IPS DF 4.7 (cell line): ENCODE measurements around the gene VPS37D.
"Not testable (repeated sequence)": the region's sequence is repeated elsewhere in the genome, so short reads cannot be mapped to it uniquely, and the experiment has no call there.

Experiments used
- DNase-seq: peaks from one replicate; pipeline ENCODE4 v3.0.0-alpha.2; 2013; ENCODE audit warnings: low spot score; ENCODE audit errors: extremely low read depth

VPS37D gene

DNA sequence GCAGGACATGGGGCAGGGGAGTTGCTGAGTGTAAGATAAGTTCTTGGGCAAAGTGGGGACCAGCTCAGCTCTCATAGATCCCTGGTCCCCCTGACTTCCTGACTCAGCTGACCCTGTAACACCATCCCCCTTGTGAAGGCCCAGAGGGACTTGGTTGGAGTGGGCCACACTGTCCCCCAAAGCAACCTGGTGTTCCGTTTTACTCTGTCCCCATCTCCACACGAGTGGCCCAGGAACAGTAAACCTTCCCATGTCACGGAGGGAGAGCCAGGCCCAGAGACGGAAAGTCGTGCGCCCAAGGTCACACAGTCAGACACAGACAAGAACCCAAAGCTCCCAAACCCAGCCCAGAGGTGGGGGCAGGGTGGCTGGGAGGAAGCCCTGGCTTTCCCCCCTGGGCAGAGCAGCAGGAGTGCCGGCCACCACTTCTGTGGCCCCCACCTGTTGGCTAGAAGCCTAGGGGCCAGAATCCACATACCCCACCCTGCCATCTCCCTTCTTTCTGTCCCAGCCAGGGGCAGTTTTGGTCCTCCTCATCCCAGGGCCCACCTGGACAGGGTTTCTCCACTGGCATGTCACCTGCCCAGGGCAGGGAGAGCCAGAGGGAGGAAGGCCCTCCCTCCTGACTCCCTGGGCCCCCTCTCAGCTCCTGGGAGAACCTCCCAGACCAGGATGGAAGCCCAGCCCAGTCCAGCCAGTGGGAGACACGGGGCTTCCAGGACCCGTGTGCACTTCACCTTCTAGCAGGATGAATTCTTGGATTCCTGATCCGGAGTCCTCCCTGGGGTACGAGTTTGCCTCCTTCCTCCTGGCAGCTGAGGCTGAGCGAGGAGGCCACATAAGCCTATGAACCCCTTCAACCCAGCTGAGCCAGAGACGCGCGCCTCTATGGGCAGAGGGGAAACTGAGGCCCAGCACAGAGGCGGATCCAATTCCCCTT, 20.6 kb upstream of the VPS37D start:
- DNase-seq = no peak

DNA sequence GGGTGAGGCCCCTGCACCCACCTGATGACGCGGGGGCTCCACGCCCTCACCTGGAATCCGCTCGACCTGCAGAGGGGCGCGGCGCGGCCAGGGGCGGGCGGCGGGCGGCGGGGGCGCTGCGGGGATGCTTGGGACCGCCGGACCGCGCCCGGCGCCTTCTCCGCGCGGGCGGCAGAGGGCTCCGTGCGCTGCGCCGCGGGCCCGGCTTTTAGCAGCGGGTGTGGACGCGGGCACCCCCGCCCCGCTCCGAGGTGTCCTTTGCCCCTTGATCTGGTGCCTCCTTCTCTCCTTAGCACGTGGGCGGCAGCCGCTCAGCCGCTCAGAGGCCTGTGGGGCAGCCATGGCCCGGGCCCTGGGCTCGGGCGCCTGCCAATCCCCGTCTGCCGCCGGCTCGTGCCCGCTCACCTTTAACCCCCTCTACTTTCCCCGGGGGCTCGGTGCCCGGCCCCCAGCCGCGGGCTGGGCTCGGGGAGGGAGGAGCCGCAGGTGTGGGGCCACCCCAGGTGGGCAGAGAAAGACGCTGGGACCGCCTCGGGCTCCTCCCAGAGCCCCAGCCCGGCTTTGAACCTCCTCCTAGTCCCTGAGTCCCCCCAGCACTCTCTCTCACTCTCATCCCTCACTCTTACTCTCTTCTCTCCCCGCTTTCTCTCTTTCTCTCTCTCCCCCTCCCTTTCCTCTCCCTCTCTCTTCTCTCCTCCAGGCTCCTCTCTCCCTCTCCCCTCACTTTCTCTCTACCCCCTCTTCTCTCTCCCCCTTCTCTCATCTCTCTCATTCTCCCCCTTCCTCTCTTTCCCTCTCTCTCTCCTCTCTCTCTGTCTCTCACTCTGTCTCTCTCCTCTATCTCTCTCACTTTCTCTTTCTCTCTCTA, 19.7 kb upstream of the VPS37D start:
- DNase-seq = no peak

DNA sequence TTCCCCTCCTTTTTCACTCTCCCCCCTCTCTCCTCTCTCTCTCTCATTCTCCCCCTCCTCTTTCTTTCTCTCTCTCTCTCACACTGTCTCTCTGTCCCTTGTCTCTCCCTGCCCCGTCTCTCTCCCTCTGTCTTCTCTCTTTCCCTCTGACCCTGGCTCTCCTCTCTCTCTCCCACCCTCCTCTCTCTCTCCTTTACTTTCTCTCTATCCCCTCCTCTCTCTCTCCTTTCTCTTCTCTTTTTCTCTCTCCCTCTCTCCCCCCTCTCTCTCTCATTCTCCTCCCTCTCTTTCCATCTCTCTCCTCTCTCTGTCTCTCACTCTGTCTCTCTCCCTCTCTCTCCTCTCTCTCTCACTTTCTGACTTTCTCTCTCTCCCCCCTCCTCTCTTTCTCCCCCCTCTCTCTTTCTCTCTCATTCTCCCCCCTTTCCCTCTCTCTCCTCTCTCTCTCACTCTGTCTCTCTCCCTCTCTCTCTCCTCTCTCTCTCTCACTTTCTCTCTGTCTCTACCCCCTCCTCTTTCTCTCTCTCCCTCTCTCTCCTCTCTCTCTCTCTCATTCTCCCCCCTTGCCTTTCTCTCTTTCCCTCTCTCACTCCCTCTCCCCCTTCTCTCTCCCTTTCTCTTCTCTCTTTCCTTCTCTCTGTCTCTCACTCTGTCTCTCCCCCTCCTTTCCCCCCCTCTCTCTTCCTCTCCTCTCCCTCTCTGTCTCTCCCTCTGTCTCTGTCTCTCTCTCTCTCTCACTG, 18.9 kb upstream of the VPS37D start:
- no peak for DNase-seq

DNA sequence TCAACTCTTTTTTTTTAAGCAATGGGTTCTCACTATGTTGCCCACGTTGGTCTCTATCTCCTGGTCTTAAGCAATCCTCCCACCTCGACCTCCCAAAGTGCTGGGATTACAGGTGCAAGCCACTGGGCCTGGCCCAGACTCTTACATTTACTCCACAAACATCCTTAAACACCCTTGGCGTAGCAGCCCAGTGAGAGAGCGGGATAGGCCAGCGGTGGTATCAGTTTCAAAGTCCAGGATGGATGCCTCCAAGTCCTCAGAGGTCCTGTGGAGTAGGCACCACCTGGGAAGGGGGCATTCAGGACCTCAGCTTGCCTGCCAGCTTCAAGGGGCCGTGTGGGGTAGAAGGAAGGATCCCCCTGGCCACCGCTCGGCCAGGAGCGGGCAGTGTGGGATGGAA, 18.1 kb upstream of the VPS37D start:
- no peak for DNase-seq

DNA sequence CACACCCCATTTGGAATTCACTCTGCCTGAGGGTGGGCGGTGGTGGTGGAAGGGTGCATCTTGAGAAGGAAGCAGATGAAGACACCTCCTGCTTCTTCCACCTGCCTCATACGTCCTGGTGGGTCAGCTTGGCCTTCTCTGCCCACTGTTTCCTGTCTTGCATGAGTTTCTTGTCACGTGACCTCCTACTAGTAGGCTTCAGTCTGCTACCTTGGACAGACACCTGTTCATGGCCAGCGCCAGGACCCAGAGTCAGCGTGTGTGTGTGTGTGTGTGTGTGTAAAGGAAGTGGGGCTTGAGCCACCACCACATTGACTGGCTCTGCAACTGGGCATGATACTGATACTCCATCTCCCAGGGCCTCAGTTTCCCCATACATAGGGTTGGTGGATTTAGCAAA, 17.1 kb upstream of the VPS37D start:
- DNase-seq = no peak

DNA sequence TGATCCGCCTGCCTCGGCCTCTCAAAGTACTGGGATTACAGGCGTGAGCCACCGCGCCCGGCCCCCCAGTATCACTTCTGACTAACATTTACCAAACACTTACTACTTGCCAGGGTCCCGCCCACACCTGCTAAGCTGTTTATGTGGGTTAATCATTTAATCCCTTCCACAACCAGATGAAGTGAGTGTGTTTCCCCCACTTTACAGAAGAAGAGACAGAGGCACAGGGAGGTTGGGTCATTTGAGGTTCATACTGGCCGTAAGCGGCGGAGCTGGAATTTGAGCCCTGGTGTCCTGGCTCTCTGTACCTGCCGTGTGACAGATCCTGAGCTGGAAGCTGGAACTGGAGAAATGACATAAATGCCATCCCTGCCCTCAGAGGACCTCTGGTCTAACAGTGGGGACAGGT, 15.1 kb upstream of the VPS37D start:
- DNase-seq = no peak

DNA sequence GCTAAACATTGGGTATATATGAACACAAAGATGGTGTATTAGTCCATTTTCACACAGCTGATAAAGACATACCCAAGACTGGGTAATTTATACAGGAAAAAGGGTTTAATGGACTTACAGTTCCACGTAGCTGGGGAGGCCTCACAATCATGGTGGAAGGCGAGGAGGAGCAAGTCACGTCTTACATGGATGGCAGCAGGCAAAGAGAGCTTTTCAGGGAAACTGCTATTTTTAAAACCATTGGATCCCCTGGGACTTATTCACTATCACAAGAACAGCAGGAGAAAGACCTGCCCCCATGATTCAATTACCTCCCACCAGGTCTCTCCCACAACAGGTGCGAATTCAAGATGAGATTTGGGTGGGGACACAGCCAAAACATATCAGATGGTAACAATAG, 12.3 kb upstream of the VPS37D start:
- DNase-seq = not testable (repeated sequence)

DNA sequence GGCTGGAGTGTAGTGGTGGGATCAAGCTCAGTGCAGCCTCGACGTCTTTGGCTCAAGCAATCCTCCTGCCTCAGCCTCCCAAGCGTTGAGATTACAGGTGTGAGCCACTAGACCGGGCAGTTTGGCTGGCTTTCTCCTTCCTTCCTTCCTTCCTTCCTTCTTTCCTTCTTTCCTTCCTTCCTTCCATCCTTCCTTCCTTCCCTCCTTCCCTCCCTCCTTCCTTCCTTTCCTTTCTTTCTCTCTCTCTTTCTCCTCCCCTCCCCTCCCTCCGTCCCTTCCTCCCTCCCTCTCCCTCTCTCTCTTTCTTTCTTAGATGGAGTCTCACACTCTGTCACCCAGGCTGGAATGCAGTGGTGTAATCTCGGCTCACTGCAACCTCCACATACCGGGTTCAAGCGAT, 7.6 kb upstream of the VPS37D start:
- no peak for DNase-seq

DNA sequence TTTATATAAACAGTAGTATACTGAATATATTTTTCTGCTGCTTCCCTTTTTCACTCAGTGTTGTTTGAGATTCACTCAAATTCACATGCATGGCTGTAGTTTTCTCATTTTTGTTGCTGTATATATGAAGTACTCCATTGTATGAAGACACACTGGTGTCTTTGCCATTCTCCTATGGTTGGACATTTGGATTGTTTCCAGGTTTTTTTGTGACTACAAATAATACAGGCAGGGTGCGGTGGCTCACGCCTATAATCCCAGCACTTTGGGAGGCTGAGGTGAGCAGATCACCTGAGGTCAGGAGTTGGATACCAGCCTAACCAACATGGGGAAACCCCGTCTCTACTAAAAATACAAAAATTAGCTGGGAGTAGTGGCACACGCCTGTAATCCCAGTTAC, 7.0 kb upstream of the VPS37D start:
- not testable (repeated sequence) for DNase-seq

DNA sequence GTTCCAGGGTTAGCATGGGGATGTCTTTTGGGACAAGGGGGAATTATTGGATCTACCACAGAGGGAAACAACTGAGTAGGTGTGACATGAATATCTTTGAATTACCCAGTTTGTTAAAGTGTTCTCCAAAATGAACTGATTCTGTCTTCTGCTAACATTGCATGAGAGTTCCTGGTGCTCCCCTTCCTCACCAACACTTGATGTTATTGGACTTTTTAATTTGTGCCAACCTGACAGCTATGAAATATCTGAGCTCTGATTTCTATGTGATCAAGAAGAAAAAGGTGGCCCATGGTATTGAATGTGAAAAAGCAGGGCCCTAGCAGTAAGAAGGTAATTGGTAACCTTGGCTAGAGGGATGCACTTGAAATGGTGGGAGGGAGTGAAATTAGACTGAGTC, 4.6 kb upstream of the VPS37D start:
- no peak for DNase-seq

DNA sequence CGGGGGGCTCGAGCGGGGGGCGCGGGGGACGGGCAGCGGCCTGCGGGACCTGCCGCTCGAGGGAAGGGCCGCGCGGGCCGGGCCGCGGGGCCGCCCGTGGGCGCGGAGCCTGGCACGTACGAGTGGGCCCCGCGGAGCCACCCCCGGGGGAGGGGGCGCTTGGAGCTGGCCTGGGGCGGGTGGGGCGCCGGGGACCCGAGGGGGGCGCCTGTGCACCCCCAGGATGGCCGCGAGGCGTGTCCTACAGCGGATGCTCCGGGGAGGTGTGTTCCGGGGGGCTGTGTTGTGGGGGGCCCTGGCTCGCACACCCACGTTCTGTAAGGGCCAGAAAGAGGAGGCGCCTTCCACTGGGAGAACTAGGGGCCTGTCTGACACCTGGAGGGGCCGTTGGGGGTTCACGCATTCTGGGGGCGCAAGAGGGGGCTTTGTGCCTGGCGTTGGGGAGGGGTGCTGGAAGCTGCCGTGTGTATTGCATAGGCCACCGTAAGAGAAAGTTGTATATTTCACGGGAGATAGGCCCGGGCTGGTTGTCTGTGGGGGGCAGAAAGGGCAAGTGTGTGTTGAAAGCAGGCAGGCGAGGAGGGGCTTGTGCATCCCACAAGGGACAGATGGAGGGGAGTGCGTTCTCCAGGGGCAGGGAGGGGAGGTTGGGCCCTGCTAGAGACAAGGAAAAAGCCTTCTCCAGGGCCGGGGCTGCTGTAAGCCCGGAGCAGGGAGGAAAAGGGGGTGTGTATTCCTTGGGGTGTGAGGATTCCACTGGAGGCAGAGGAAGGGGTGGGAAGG, 663 bp downstream of the VPS37D start:
- no peak for DNase-seq

DNA sequence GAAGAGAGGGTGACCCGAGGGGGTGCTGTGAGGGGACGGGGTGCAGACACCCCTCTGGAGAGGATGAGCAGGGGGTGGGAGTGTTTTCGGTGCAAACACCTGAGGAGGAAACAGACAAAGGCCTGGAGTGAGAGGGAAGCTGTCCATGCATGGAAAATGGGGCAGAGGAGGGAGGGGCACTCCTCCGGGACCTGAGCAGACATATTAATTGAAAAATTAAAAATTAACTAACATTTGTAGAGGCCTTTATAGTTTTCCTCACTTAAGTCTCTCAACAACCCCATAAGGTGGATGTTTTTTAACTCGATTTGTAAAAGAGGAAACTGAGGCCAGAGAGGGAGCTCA, 1.2 kb downstream of the VPS37D start:
- no peak for DNase-seq

DNA sequence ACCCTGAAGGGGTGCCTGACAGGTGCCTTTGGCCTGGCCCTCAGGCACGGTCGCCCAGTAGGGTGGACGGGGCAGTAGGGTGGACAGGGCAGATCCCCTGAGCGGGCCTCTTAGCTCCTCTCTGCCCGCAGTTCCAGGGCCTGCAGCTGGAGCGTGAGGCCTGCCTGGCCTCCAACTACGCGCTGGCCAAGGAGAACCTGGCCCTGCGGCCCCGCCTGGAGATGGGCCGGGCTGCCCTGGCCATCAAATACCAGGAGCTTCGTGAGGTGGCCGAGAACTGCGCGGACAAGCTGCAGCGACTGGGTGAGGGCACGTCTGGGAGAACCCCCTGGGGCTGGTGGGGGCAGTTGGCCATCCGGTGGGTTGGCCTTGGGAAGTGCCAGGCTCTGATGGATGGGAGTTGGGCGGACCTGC, 1.7 kb downstream of the VPS37D start:
- no peak for DNase-seq

DNA sequence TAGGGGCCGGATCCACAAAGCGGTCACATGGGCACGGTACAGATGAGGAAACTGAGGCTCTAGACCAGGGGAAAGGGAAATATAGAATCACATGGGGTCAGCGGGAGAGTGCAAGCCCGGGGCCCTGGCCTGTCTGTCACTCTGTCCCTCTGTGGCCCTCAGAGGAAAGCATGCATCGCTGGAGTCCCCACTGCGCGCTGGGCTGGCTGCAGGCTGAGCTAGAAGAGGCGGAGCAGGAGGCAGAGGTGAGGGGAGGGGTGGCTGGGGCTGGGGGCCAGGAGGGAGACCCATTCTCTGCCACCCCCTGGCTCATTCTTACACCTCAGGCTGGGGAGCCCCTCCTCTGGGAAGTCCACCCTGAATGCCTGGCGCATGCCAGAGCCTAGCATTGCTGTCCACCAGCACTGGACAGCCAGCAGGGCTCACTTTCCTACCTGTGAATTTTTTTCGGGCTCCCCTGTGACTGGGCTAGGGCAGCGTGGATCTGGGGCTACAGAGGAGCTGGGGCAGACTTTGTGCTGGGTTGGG, 2.3 kb downstream of the VPS37D start:
- DNase-seq = no peak

DNA sequence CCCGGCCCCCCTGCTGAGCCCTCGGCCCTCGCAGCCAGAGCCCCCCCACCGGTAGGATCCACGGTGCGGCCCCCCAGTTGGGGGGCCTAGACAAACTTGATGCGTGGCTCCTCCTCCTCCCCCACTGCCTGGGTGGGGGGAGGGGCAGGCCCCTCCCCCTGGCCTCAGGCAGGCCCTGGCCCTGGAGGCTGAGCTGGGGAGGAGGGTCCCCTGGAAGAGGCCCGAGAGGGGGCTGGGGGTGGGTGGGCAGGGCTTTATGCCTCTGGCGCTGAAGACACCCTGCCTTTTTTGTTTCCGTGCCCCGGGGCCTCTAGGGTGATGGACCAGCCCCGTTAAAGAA, 3.7 kb downstream of the VPS37D start:
- DNase-seq = no peak

DNA sequence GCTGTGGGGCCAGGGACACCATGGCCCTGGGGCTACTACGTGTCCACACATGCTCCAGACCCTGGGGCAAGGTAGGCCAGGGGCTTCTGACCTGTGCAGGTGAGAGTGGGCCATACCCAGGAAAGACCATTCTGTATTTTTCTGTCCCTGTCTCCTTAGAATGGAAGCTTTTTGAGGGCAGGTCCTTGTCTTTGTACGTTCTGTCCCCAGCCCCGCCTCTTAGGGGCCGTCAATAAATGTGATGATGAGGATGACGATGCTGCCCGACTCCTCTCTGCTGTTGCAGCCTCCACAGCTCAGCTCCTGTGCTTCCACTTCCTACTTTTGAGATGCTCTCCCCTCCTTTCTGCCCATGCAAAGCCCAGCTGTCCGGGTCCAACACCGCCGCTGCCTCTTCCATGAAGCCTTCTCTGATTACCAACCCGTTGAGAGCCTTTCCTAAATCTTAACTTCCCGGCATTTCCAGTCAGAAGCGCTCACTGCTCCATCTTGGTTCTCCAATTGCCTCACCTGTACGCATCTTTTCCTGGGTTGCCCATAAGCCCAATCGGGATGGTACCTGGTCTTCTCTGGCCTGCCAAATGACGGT, 4.3 kb downstream of the VPS37D start:
- DNase-seq = no peak

DNA sequence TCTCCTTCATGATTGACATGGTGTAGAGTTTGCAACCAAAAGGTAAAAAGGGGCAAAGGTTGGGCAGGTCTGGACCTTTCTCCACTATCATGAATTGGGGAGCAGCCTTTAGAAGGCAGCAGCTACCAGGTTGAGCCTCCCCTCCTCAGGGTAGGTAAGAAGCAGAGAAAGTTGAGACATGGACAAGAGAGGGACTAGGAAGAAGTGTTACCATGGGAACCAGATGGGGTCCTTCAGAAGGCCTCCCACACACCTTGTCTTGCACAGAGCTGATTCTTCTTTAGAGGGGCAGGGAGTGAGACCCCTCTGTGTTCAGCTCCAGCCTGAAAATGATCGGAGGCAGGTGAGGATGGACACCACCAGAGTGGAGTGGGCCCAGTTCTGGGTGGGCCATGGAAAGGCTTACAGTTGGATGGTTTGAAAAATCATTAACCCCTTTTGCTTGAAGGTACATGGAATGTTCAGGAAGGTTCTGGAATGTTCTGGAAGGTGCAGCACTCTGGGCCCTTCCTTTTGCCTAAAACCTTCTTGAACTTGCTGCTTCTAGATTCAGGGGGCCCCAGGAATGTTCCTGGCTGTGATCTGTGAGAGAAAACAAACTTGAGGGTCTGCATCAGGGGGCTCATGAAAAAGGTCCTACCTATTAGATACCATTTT, 7.0 kb downstream of the VPS37D start:
- no peak for DNase-seq

DNA sequence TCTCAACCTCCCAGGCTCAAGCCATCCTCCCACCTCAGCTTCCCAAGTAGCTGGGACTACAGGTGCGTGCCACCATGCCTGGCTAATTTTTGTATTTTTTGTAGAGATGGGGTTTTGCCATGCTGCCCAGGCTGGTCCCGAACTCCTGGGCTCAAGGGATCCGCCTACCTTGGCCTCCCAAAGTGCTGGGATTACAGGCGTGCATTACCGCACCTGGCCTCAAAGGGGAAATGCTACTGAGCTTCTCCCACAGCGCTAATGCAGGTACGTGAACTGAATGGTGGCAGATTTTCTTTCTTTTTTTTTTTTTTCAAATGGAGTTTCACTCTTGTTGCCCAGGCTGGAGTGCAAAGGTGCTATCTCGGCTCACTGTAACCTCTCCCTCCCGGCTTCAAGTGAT, 8.4 kb downstream of the VPS37D start:
- DNase-seq = not testable (repeated sequence)

DNA sequence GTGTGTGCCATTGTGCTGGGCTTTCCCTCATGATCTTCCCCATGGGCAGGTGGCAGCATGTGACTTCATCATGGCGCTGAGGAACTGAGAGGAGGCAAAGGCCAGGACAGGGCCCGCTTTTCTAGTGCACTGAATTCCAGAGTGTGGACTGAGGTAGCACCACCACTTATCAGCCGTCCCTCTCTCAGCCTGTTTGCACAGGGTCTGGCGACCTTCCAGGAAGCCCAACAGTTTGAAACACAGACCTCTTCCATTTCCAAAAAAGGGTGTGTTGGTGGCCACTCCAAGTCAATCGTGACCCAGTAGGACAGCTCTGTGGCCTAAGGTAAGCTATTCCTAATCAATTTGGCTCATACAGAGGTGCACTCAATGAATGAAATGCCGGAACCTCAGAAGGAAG, 11.2 kb downstream of the VPS37D start:
- DNase-seq = no peak

DNA sequence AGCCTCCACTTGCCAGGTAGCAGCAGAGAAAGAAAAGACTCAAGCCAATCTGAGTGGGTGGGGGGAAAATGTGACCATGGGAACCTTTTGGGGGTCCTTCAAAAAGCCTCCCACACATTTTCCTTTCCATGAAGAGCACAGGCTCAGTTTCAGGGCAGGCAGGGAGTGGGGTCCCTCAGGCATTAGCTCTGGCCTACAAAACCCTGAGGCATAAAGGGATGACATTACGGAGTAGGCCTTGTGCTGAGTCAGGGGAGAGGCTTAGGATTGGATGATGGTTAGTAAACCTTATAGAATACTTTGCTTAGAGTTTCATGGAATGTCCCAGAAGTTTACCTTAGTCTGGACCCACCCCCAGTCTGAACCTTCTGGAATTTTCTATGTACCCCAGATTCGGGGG, 12.1 kb downstream of the VPS37D start:
- no peak for DNase-seq
